Activated CD4-positive, alpha-beta T cell treated with anti-CD3 and anti-CD28 coated beads for 48 hours (primary cell): Measurements from ENCODE around the gene ZNHIT1.

Experiments used
- DNase-seq: peaks from one replicate; pipeline ENCODE4 v3.0.0-alpha.2; 2020

The ZNHIT1 gene

DNA sequence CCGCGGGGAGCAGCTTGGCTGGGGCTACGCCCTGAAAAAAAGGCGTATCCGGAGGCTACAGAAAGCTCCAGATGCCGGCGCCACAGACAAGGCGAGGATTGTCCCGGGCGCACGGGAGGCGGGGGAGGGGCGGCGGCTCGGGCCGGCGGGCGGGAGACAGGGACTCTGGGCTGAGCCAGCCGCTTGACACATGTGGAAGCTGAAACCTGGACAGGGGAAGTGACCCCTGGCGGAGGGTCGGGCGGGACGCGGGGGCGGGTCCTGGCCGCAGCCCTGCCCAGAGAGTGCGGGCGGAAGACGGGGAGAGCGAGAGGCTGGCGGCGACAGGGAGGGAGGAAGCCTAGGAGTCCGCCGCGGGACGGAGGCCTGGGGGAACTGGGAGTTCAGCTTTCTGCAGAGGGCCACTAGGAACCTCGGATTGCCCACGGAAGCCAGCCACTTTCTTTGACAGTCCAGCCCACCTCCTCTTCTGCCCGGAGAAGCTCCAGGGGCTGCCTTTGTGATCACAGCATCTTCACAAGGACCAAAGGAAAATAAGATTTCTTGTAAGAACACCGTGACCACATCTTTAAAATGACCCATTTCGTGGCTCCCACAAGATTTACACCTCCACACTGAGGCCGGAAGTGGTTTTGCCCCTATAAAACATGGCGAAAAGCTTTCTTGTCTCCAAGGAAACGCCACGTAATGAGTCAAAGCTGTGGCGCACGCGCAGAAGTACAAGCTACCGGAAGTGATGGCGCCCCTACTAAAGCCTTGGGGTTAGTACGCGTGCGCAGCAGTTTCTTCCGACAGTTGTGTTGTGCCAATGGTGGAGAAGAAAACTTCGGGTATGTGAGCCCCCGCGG lies at the start of gene ZNHIT1, which contains the start of gene PLOD3:
ZNHIT1 (plus strand) TSS at position 778 of the 848 bp plus-strand sequence; CDS start at position 809, 31 bp downstream.
PLOD3 (minus strand) TSS at position 194 of the 848 bp plus-strand sequence. CDS start 307 bp downstream, outside the sequence.
- peak; percentile 97 for DNase-seq

DNA sequence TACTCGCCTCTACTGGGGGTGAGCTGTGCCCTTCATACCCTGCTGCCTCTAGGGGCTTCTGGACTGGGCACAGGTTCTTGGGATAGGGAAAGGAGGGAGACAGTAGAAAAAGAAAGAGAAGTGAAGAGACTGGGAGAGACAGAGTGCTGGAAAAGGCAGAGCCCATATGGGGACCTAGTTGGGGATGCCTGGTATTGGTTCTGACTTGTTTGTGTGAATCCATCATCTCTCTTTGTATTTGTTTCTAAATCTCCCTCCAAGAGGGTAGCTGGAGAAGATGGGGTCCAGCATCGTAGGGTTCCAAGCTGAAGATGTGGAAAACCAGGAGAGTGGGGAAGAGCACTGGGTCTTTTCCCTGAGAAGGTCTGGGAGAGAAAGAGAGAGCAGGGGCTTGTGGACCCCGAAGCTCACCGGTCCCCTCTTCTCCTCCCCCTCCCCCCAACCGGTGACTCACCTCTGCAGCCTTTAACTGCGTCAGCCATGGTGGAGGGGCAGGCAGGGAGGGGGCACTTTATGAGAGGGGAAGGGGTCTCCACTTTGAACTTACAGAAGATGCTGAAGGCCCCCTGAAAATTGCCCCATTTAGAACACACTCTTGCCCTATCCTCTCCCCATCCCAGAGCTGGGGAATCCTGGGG lies 49.4 kb upstream of the ZNHIT1 start:
- no peak for DNase-seq

DNA sequence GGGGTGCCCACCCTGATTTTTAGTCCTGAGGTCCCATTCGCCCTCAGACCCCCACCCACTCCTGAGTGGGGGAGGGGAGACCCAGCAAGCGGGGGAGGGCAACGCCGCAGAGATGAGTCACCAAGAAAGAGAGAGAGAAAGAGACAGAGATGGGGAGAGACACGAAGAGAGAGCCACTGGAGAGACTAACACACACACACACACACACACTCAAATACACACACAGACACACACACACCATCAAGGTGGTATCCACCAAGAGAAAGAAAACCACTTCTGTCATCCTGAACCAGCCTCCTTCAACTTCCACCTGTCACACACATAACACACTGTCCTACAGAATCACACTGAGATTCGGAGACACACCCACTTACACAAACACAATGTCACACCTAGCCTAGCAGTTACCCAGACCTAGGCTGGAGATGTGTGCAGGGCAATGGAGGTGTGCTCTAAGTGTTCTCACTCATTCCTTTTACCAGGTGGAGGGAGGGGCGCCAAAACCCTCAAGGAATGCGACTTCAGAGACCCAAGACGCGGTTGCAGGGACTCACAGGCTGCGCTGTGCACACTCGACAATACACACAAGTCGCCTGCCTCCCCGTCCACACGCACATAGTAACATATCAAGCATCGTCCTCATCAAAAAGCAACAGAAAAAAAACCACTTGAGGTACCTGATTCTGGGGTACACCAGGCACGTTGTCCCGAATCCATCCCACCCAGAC lies 48.7 kb upstream of the ZNHIT1 start:
- DNase-seq: no peak

DNA sequence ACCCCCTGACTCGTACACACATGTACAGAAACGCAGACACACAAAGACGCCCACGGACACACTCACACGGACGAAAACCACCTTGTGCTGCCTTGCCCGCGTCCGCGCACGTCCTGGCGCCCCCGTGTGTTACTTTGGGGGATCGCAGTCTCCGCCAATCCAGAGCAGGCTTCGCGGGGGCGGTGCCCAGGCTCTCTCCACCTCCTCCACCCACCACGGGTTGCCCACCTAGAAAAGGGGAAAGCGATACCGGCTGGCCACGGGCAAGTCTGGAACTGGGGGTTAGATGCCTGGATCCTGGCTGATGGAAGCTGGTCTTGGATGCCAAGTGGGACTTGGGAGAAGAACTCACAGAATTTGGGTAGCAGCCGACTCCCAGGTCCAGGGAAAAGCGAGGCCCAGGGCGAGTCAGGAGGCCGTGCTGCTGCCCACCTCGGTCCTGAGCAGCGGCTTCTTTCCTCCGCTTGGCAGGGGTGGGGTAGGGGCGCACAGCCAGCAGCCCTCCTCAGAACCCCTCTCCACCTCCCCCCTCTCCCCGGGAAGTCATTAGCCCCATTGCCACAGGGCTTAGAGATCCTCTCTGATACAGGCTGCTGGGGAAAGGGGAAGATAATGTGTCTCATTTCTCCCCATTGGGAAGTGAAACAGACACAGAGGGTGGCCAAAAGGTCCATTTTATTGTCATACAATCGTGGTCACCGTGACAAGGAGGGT lies 48.0 kb upstream of the ZNHIT1 start:
- peak; percentile 87 for DNase-seq

DNA sequence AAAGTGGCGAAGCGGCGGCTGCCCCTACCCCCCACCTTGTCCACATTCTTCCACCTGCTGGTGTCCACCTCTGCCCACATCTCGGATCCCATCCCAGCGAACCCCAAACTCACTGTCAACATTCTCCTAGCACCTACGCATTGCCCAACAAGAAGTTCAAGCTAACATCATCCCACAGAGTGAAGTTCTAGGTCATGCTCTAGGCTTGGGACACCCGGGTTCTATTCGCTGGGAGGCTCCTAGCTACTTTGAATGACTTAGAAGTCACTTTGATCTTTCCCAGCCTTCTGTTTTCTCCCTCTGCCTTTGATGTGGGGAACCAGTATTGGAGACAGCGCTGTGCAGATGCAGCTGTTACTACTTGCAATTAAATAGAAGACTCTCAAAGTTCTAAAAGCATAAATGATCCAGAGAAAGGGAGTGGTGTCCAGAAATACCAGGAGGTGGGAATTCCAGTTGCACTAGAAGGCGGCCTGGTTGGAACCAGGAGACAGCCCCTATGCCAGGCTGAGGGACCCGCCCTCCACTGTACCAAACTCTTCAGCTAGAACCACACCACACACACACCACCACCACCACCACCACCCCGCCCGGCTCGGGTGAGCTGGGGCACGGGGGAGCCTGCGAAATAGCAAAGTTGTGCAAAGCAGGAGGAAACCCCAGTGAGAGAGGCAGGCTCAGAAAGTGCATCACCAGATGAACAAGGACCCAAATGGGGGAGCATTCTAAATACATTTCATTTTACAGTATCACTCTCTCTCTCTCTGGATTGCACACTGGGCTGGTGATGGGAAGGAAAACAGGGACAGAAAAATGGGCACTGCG lies 47.1 kb upstream of the ZNHIT1 start:
- no peak for DNase-seq

DNA sequence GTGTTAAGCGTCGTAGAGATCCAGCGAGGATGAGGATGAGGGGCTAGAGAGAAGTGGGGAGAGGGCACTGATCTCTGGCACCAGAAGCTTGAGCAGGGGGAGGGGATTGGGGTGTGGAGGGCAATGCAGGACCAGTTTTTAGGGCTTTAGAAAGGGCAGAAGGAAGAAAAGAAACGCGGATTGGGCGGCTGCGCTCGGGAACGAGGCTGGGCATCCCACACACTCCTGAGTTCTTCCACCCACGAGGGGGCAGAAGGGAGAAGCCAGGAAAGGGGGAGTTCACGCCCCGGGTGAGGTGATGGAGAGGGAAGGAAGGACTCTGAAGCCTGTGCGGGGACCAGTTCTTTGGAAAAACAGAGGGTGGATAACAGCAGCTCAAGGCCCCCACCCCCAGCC lies 46.5 kb upstream of the ZNHIT1 start:
- no peak for DNase-seq

DNA sequence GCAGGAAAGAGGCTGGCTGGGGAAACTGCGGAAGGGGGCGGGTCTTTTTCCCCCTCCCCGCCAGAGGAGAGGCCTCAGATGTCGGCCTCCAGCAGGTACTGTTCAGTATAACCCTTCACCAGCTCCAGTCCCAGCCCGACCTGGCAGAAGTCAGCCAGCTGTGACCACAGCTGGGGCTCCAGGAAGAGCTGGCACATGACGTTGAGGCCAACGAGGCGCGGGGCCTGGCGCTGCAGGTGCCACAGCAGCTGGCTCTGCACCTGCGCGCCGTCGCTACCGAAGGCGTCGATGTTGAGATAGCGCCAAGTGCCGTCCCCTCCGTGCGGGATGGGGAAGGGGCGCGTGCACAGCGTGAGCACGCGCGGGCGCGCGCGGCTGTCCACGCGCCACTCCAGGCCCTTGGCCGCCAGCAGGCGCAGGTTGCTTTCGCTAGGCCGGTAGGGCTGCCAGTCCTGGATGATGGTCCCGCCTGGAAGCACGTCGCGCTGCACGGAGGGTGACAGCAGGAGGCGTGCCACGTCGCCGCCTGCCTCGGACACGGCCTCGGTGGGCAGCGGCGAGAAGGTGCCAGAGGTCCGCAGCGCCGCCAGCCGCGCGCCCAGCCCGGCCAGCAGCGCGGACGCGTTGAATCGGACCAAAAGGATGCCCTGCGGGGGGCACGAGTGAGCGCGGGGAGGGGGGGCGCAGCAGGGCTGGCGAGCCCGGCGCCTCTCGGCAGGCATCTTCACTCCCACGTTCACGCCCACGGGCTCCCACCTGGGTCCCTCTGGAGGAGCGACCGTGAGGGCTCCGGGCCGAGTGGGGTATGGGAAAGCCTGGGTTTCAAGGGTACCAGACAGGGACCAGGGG lies 45.7 kb upstream of the ZNHIT1 start:
- no peak for DNase-seq

DNA sequence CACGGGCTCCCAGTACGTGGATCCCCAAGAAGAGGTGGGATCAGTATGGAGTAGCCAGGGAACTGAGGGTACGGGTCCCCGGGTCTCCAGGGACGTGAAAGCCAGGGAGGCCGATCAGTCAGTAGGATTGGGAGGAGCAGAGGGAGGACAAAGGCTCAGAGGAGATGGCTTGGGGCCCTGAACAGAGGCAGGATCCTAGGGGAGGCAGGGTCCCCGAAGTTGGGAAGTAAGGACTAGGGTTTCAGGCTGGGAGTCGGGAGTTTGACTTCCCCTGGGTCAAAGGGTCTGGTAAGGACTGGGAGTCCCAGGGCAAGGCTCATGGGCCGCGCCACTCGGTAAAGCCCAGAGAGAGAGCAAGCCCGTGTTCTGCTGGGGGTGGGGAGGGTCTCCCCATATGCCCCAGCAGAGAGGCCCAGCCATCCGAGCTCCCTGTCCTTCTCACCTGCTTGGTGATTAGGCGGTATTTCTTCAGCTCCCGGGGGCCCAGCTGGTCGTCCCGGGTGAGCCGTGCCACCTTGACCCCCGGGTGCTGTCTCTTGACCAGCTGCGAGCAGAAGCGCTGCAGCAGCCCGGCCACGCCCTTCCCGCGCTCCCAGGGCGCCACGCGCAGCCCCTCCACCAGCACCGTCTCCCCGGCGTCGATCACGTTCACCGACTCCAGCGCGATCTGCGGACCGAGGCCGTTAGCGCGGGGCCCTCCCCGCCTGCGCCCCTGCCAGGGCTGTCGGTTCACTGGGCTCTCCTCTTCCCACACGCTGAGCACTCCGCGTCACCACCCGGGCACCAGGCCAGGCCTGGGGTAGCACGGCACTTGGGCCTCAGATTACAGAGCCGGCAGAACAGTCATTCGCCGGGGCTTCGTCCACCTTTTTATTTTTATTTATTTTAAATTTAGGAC lies 44.9 kb upstream of the ZNHIT1 start:
- peak; percentile 59 for DNase-seq

DNA sequence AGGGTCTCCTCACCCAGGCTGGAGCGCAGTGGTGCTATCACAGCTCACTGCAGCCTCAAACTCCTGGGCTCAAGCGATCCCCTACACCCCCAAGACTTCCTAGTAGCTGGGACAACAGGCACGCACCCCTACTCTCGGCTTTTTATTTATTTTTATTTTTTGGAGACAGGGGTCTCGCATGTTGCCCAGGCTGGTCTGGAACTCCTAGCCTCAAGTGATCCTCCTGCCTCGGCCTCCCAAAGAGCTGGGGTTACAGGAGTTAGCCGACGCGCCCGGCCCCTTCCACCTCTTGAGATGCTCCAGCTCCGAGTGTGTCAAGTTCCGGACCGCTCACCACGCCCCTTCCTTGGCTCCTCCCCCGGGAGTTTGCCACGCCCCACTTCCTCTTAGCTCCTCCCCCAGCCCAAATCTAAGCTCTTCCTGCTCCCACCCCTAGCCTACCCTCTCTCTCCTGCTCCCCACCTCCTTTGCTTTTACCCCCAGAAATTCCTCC lies 44.2 kb upstream of the ZNHIT1 start:
- DNase-seq: peak; percentile 83

DNA sequence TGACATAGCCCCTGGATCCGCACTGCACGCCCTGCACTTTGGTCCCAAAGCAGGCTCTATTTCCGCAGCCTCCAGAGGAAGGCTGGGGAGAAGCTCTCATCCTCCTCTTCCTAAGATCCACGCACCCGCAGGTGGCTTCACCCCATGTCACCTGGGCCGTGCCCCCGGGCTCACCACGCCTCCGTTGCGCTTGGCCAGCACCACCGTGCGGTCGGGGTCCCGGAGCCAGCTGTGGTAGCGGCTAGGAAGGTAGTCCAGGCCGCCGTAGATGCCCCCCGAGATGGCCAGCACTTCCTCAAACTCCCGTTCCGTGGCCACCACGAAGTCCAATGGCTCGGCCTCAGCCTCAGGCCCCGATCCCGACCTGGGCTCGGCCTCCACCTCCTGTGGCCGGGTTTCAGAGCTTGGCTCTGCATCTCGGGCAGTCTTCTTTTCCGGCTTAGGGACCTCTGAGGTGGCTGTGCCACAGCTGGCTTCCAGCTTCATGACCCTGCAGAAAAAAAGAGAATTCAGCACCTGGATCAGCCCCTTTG lies 43.6 kb upstream of the ZNHIT1 start:
- DNase-seq: no peak

DNA sequence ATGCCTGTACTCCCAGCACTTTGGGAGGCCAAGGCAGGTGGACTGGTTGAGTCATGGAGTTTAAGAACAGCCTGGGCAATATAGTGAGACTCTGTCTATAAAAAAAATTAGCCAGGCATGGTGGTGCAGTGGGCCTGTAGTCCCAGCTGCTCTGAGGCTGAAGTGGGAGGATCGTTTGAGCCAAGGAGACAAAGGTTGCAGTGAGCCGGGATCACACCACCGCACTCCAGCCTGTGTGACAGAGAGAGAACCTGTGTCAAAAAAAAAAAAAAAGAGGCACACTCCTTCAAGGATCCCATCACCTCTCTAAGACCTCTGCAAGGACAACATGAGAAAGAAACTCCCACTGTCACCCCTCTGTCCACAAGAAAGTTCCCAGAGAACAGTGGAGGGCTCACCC lies 42.3 kb upstream of the ZNHIT1 start:
- DNase-seq: no peak

DNA sequence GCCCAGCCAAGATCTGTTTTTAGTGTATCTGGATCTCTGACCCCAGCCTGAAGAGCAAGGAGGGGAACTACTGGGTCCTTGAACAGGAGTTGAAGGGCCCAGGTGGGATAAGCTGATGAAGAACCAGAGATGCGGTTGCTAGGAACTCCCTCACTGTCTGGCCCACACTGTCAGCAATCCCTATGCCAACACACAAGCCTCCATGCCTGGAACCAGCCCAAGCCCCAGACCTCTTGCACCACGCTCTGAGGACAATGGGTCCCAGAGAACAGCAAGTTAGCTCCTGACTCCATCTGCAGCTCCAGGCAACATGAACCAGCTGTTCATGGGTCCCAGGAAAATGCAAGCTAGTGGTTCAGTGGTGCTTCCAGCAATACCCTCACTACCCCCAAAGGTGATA lies 40.3 kb upstream of the ZNHIT1 start:
- no peak for DNase-seq

DNA sequence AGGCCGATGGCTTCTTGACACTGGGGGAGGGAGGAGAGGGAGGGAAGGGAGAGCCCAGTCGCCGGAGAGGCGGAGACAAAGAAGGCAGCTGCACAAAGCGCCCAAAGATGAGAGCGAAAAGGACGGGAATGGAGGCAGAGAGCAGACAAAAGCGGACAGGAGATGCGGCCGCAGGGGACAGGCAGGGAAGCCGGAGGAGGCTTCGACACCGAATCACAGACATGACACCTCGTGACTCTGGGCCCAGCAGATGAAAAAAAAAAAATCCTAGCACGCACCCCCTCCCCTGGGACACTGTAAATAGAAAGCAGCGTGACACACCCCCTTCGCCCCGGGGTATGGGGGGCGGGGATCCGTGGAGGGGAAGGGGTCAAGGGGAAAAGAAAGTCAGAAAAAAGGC lies 38.8 kb upstream of the ZNHIT1 start:
- DNase-seq: peak; percentile 18

DNA sequence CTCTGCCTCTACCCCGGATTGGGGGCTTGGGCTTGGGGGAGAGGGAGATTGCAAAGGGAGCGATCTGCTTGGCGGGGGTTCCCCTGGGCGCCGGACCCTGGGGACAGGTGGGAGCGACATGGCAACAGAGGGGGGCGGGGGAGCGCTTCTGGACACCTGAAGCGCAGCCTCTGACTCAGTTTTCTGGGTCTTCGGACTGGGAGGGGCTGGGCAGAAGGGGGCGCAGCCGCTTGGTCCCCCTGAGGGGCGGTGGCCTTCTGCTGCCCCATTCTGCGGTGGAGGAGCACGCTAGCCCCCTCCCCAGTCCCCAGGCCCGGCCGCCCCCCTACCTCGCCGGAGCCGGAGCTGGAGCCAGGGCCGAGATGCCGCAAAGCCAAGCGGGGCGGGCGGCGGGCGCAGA lies 38.3 kb upstream of the ZNHIT1 start:
- no peak for DNase-seq

DNA sequence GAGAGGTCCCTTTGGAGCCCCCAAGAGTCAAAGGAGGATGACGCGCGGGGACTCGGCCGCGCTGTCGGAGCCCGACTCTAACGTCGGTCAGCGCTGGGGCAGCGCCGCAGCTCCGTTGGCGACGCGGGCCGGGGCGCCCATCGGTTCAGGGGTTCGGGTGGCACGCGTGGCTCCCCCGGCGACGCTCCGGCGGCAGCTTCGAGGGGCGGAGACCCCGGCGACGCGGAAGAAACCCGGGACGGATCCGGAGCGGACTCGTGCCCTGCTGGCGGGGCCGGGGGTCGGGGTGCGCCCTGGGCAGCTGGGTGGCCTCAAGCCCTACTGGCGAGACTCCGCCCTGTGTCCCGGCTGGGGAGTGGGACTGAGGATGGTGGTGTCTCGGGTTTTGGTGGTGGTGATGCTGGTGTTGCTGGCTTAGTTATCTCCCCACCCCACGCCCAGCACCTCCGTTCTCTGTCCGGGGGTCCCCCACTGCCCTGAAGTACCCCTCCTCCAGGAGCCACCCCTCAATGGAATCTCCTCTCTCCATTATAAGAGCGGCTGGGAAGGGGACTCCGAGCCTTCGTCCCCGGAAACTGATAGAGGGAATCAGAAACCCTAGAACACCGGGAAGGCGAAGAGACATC lies 37.7 kb upstream of the ZNHIT1 start, which contains the start of gene NAT16:
NAT16 (minus strand) TSS at position 164 of the 626 bp plus-strand sequence. CDS start 5,486 bp downstream, outside the sequence.
- DNase-seq: no peak

DNA sequence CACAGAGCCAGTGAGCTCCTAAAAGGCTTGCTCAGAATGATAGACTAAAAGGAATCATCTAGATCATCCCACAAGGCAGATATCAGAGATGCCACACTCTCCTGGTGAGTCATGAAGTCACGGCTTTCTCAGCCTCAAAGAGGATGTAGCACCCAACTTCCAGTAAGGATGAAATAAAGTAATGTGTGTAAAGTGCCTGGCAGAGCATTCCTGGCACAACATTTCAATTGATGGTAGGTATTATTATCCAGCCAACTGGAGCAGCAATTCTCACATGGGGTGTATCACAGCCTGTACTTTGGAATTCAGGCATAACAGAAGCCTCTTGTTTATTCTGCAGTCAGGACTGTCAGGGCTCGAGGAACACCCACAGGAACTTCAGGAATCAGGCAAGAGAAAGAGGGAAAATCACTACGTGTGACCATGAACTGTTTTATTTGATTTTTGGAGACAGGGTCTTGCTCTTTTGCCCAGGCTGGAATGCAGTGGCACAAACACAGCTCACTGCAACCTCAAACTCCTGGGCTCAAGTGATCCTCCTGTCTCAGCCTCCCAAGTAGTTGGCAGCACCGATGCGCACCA lies 32.6 kb upstream of the ZNHIT1 start:
- no peak for DNase-seq

DNA sequence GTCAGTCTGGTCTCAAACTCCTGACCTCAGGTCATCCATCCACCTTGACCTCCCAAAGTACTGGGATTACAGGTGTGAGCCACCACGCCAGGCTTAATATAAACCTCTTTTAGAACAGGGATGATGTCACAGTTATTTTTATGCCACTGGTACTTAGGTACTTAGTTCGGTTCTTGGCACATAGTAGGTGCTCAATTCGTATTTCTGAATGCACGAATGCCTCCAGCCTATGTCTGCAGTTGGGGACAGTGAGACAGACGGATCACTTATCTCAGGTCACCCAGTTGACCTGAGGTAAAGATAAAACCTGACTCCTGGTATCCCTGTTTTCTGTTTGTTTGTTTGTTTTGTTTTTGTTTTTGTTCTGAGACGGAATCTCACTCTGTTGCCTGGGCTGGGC lies 31.8 kb upstream of the ZNHIT1 start:
- no peak for DNase-seq

DNA sequence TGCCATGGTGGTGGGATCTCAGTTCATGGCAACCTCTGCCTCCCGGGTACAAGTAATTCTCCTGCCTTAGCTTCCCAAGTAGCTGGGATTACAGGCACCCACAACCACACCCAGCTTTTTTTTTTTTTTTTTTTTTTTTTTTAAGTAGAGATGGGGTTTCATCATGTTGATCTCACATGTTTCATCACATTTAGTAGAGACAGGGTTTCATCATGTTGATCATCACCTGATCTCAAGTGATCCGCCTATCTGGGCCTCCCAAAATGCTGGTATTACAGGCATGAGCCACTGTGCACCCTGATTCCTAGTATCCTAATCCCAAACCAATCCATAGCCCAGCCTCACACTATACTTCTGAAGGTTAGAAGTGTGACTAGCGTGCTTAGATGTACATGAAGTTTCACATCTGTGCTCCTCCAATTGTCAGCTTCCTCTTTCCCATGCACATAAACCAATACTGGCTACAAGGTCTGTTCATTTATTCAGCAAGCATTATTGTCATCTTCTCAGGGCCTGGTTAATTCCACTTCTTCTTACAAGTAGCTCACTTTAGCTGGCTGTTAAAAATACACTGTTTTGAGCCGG lies 31.0 kb upstream of the ZNHIT1 start:
- no peak for DNase-seq
